Activated CD4-positive, alpha-beta T cell treated with anti-CD3 and anti-CD28 coated beads, Interleukin-2, amount 50 U/mL, for 1 hour (primary cell): ENCODE data around the gene ADGRG1.
"Not testable (repeated sequence)": the region's sequence is repeated elsewhere in the genome, so short reads cannot be mapped to it uniquely, and the experiment has no call there.

Experiments
- DNase-seq: peaks from one replicate; pipeline ENCODE4 v3.0.0-alpha.2; 2020

ADGRG1 gene

GRCh38 chr16:57669476-57670162 lies 41.2 kb downstream of the ADGRG1 start:
- DNase-seq, result no peak

- DNase-seq, result no peak
Observed at GRCh38 chr16:57670196-57670595, 41.8 kb downstream of the ADGRG1 start.

- DNase-seq, result not testable (repeated sequence)
Observed at GRCh38 chr16:57671451-57671850, 43.0 kb downstream of the ADGRG1 start.

- DNase-seq, result no peak
Observed at GRCh38 chr16:57672416-57672815, 44.0 kb downstream of the ADGRG1 start.

GRCh38 chr16:57672824-57673223 lies 44.4 kb downstream of the ADGRG1 start:
- DNase-seq, result no peak

- no peak for DNase-seq
Observed at GRCh38 chr16:57675741-57676551, 47.5 kb downstream of the ADGRG1 start.

GRCh38 chr16:57676553-57677085 lies 48.2 kb downstream of the ADGRG1 start:
- no peak for DNase-seq

GRCh38 chr16:57677622-57678369 lies 49.4 kb downstream of the ADGRG1 start:
- DNase-seq, result no peak

- DNase-seq, result no peak
Observed at GRCh38 chr16:57679016-57679415, 50.6 kb downstream of the ADGRG1 start.

GRCh38 chr16:57679767-57680482 lies 51.5 kb downstream of the ADGRG1 start:
- no peak for DNase-seq

- DNase-seq, result no peak
Observed at GRCh38 chr16:57680842-57681375, 52.5 kb downstream of the ADGRG1 start.

- DNase-seq, result no peak
Observed at GRCh38 chr16:57681950-57682728, 53.7 kb downstream of the ADGRG1 start.

GRCh38 chr16:57682809-57683635 lies 54.6 kb downstream of the ADGRG1 start:
- DNase-seq, result no peak

GRCh38 chr16:57683636-57684545 lies 55.5 kb downstream of the ADGRG1 start:
- no peak for DNase-seq

- DNase-seq, result no peak
Observed at GRCh38 chr16:57684626-57685358, 56.4 kb downstream of the ADGRG1 start.

GRCh38 chr16:57685633-57686032 lies 57.2 kb downstream of the ADGRG1 start:
- DNase-seq, result no peak

- no peak for DNase-seq
Observed at GRCh38 chr16:57686577-57686976, 58.1 kb downstream of the ADGRG1 start.

- DNase-seq, result no peak
Observed at GRCh38 chr16:57687363-57687929, 59.0 kb downstream of the ADGRG1 start.
